Coronary artery (tissue), 2 donors: ENCODE results near the gene DOCK10.
A peak's percentile ranks its signal among the peaks of the same experiment; 100 is the strongest.
"Not testable (repeated sequence)": the region's sequence is repeated elsewhere in the genome, so short reads cannot be mapped to it uniquely, and the experiment has no call there.

ENCODE experiments used
- DNase-seq: peaks from one replicate; pipeline ENCODE4 v3.0.0-alpha.2; 2017; ENCODE audit warnings: low spot score
- H3K27ac ChIP-seq, 2 donors: fragments of 200-600 bp; sonication (generic); one replicate each; pipeline ENCODE4 v1.5.1; 2016 to 2019
- H3K4me3 ChIP-seq: fragments of 200-600 bp; sonication (generic); 2 replicates; pipeline ENCODE4 v1.5.1; 2016; ENCODE audit warnings: mild to moderate bottlenecking, moderate library complexity
- CTCF ChIP-seq: fragments of 200-600 bp; sonication (generic); IDR thresholded peaks from one replicate; pipeline ENCODE4 v1.5.1; 2019; ENCODE audit warnings: antibody characterized with exemption

Gene DOCK10

GRCh38 chr2:224925061-224925809, 117.0 kb downstream of the DOCK10 start:
- Histone ChIP-seq H3K4me3 (no peak overlapping the region), H3K27ac (peak overlapping the region; percentile 43 to 82)
- TF ChIP-seq CTCF = no peak
- DNase-seq = no peak

- no peak for DNase-seq
- Histone ChIP-seq H3K4me3 (no peak overlapping the region), H3K27ac (peak overlapping the region; percentile 20 to 82)
- no peak for TF ChIP-seq CTCF
Measured at GRCh38 chr2:224924631-224925030, 117.6 kb downstream of the DOCK10 start.

- no peak overlapping the region for H3K4me3 ChIP-seq
- peak overlapping the region; percentile 14 to 66 for H3K27ac ChIP-seq
- no peak for DNase-seq
- no peak for TF ChIP-seq CTCF
Measured at GRCh38 chr2:224922142-224922727, 120.0 kb downstream of the DOCK10 start.

- DNase-seq = no peak
- peak overlapping the region in 1 of 2 donors; percentile 16 for H3K27ac ChIP-seq
- TF ChIP-seq CTCF = no peak
- no peak overlapping the region for H3K4me3 ChIP-seq
Measured at GRCh38 chr2:224919472-224920110, 122.7 kb downstream of the DOCK10 start.

- no peak for TF ChIP-seq CTCF
- DNase-seq = no peak
- Histone ChIP-seq H3K27ac (peak overlapping the region in 1 of 2 donors; percentile 16), H3K4me3 (no peak overlapping the region)
Measured at GRCh38 chr2:224918626-224919471, 123.4 kb downstream of the DOCK10 start.

GRCh38 chr2:224917246-224917645, 125.0 kb downstream of the DOCK10 start:
- DNase-seq, H3K4me3 ChIP-seq, H3K27ac ChIP-seq: not testable (repeated sequence)

- DNase-seq = no peak
- Histone ChIP-seq H3K4me3 (peak overlapping the region; percentile 4), H3K27ac (peak overlapping the region; percentile 23 to 69)
- TF ChIP-seq CTCF = no peak
Measured at GRCh38 chr2:224915136-224915535, 127.1 kb downstream of the DOCK10 start.
